H9 (cell line): ENCODE measurements around the gene PSMD8. TPM values are rescaled to one million over a fixed set of nuclear protein-coding genes. Genes with fewer than 3 reads are reported as not detected.
A peak's percentile ranks its signal among the peaks of the same experiment; 100 is the strongest.

Experiments used
- DNase-seq: peaks from one replicate; pipeline ENCODE4 v3.0.0-alpha.2; 2017
- H2AFZ ChIP-seq: one replicate; pipeline ENCODE4 v1.6.1; 2013; ENCODE audit warnings: mild to moderate bottlenecking, low read length, control low read depth, moderate library complexity
- H2AK5ac ChIP-seq: 2 replicates; pipeline ENCODE4 v1.6.1; 2013; ENCODE audit warnings: low read length, control low read depth, mixed read lengths; ENCODE audit not compliant: insufficient read length
- H2BK120ac ChIP-seq: one replicate; pipeline ENCODE4 v1.6.1; 2013; ENCODE audit warnings: low read depth, mild to moderate bottlenecking, low read length, control low read depth, inconsistent platforms; ENCODE audit not compliant: poor library complexity, severe bottlenecking
- H2BK12ac ChIP-seq: 2 replicates; pipeline ENCODE4 v1.6.1; 2013; ENCODE audit warnings: low read length, control low read depth, mixed read lengths, low read depth; ENCODE audit not compliant: insufficient read length
- H2BK15ac ChIP-seq: 2 replicates; pipeline ENCODE4 v1.6.1; 2013; ENCODE audit warnings: low read depth, low read length, control low read depth
- H2BK20ac ChIP-seq: one replicate; pipeline ENCODE4 v1.6.1; 2013; ENCODE audit warnings: low read depth, mild to moderate bottlenecking, low read length, control low read depth, inconsistent platforms; ENCODE audit not compliant: poor library complexity, severe bottlenecking
- H2BK5ac ChIP-seq: 2 replicates; pipeline ENCODE4 v1.6.1; 2013; ENCODE audit warnings: low read length, control low read depth, mixed read lengths; ENCODE audit not compliant: insufficient read length
- H3K14ac ChIP-seq: 2 replicates; pipeline ENCODE4 v1.6.1; 2013; ENCODE audit warnings: low read length, control low read depth; ENCODE audit not compliant: insufficient read depth
- H3K18ac ChIP-seq: 2 replicates; pipeline ENCODE4 v1.6.1; 2013; ENCODE audit warnings: low read depth, mild to moderate bottlenecking, mixed read lengths, low read length, control low read depth; ENCODE audit not compliant: insufficient read length
- H3K23ac ChIP-seq: 2 replicates; pipeline ENCODE4 v1.6.1; 2013; ENCODE audit warnings: low read length, control low read depth, mixed read lengths, low read depth; ENCODE audit not compliant: insufficient read length
- H3K23me2 ChIP-seq: 2 replicates; pipeline ENCODE4 v1.6.1; 2013; ENCODE audit warnings: low read depth, mild to moderate bottlenecking, mixed read lengths, low read length, control low read depth; ENCODE audit not compliant: insufficient read length, poor library complexity, severe bottlenecking
- H3K27ac ChIP-seq: 2 replicates; pipeline ENCODE4 v1.5.1; 2013; ENCODE audit warnings: low read length, control low read depth, mixed read lengths, low read depth; ENCODE audit not compliant: insufficient read length
- H3K27me3 ChIP-seq: 2 replicates; pipeline ENCODE4 v1.6.1; 2013; ENCODE audit warnings: low read length, control low read depth, inconsistent platforms; ENCODE audit not compliant: insufficient read depth
- H3K4ac ChIP-seq: 2 replicates; pipeline ENCODE4 v1.6.1; 2013; ENCODE audit warnings: low read depth, mild to moderate bottlenecking, control low read depth, inconsistent platforms, low read length, moderate library complexity
- H3K4me1 ChIP-seq: 2 replicates; pipeline ENCODE4 v1.6.1; 2013; ENCODE audit warnings: low read length, control low read depth, inconsistent platforms; ENCODE audit not compliant: insufficient read depth
- H3K4me2 ChIP-seq: 2 replicates; pipeline ENCODE4 v1.6.1; 2013; ENCODE audit warnings: low read length, control low read depth, mixed read lengths; ENCODE audit not compliant: insufficient read length, insufficient read depth
- H3K56ac ChIP-seq: 2 replicates; pipeline ENCODE4 v1.6.1; 2013; ENCODE audit warnings: low read depth, mild to moderate bottlenecking, mixed read lengths, low read length, control low read depth; ENCODE audit not compliant: insufficient read length
- H3K79me1 ChIP-seq: 2 replicates; pipeline ENCODE4 v1.6.1; 2013; ENCODE audit warnings: low read depth, mild to moderate bottlenecking, moderate library complexity, low read length, control low read depth, inconsistent platforms; ENCODE audit not compliant: insufficient read depth, poor library complexity, severe bottlenecking
- H3K79me2 ChIP-seq: 2 replicates; pipeline ENCODE4 v1.6.1; 2013; ENCODE audit warnings: low read length, control low read depth, inconsistent platforms; ENCODE audit not compliant: insufficient read depth
- H3K9ac ChIP-seq: 2 replicates; pipeline ENCODE4 v1.6.1; 2013; ENCODE audit warnings: low read length, control low read depth, mixed read lengths; ENCODE audit not compliant: insufficient read length; ENCODE audit errors: extremely low read depth
- H3K9me3 ChIP-seq: one replicate; pipeline ENCODE4 v1.6.1; 2013; ENCODE audit warnings: low read depth, low read length, inconsistent platforms; ENCODE audit not compliant: control insufficient read depth
- H3T11ph ChIP-seq: one replicate; pipeline ENCODE4 v1.6.1; 2013; ENCODE audit warnings: mild to moderate bottlenecking, low read length, control low read depth, inconsistent platforms
- H4K20me1 ChIP-seq: one replicate; pipeline ENCODE4 v1.6.1; 2013; ENCODE audit not compliant: control insufficient read depth, insufficient read length, insufficient read depth
- H4K5ac ChIP-seq: 2 replicates; pipeline ENCODE4 v1.6.1; 2013; ENCODE audit warnings: low read depth, mild to moderate bottlenecking, mixed read lengths, low read length, control low read depth; ENCODE audit not compliant: insufficient read length
- H4K8ac ChIP-seq: replicated peaks from 2 replicates; pipeline ENCODE4 v1.6.1; 2013; ENCODE audit warnings: low read length, control low read depth, mixed read lengths, low read depth; ENCODE audit not compliant: insufficient read length
- H4K91ac ChIP-seq: 2 replicates; pipeline ENCODE4 v1.6.1; 2013; ENCODE audit warnings: low read depth, mild to moderate bottlenecking, moderate library complexity, mixed read lengths, low read length, control low read depth; ENCODE audit not compliant: insufficient read length
- H3K27ac Mint-ChIP-seq, 3 experiments: 2 replicates in 2 of 3; 3 replicates in 1 of 3; pipeline ENCODE4 v1.8.0; 2020 to 2021; ENCODE audit warnings: mixed read lengths in 3 of 3, mild to moderate bottlenecking in 1 of 3, moderate library complexity in 1 of 3
- H3K27me3 Mint-ChIP-seq: 2 replicates; pipeline ENCODE4 v1.8.0; 2021; ENCODE audit warnings: low read depth, mild to moderate bottlenecking, moderate library complexity, mixed read lengths
- H3K36me3 Mint-ChIP-seq, 3 experiments: 2 replicates in 2 of 3; 3 replicates in 1 of 3; pipeline ENCODE4 v1.8.0; 2020 to 2021; ENCODE audit warnings: low read depth in 3 of 3, mixed read lengths in 3 of 3; ENCODE audit not compliant: insufficient read depth in 1 of 3
- H3K4me1 Mint-ChIP-seq, 2 experiments: 2 replicates each; pipeline ENCODE4 v1.8.0; 2020; ENCODE audit warnings: mixed read lengths in 2 of 2
- H3K4me3 Mint-ChIP-seq, 2 experiments: 2 replicates in 1 of 2; 3 replicates in 1 of 2; pipeline ENCODE4 v1.8.0; 2020 to 2021; ENCODE audit warnings: mild to moderate bottlenecking in 2 of 2, mixed read lengths in 2 of 2, moderate library complexity in 1 of 2
- H3K9me3 Mint-ChIP-seq, 2 experiments: 2 replicates in 1 of 2; 3 replicates in 1 of 2; pipeline ENCODE4 v1.8.0; 2020; ENCODE audit warnings: mild to moderate bottlenecking in 2 of 2, mixed read lengths in 2 of 2, moderate library complexity in 1 of 2
- WGBS: extraction: QIAGEN DNeasy Blood & Tissue Kit; methylation state at CpG from one replicate; pipeline ENCODE4 v1.1.7; 2013; ENCODE audit warnings: missing lambda C conversion rate, low lambda C conversion rate, mixed read lengths; ENCODE audit not compliant: insufficient read length; ENCODE audit errors: extremely low coverage; 5-methylcytosine and 5-hydroxymethylcytosine counted together
- total RNA-seq: library from RNA; stranded (reverse); gene quantifications from 2 replicates; pipeline ENCODE4 v1.2.1, GENCODE V29; 2021
- TF ChIP-seq, protein P1 (sequence below): fragments of 200-600 bp; sonication (generic); conservative IDR thresholded peaks from 3 replicates; pipeline ENCODE4 v1.8.0; 2021; ENCODE audit warnings: antibody characterized with exemption, mild to moderate bottlenecking

The PSMD8 gene
- total RNA-seq, 1 experiment from 2014 or later = 189 TPM

DNA sequence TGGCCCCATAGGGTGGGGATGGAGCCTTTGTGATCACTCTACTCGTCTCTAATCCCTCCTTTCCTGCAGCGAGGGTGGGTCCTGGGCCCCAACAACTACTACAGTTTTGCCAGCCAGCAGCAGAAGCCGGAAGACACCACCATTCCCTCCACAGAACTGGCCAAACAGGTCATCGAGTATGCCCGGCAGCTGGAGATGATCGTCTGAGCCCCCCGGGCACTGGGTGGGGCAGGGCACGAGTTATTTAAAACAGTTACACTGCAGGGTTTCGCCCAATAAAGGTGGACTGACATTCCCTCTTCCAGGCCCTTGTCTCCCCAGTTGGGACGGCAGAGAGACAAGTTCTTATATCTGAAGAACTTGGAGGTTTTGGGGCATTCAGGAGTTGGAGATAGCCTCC is 8.8 kb downstream of the PSMD8 start:
- no CpG with 5 or more reads among the region's 10 CpGs for WGBS
- H2BK120ac ChIP-seq = no peak overlapping the region
- no peaks in the 10 kb centered on the region for H3K79me1 ChIP-seq
- H3K4me1 ChIP-seq = no peaks in the 10 kb centered on the region
- no peak overlapping the region for H3K9ac ChIP-seq
- TF ChIP-seq, protein P1, sequence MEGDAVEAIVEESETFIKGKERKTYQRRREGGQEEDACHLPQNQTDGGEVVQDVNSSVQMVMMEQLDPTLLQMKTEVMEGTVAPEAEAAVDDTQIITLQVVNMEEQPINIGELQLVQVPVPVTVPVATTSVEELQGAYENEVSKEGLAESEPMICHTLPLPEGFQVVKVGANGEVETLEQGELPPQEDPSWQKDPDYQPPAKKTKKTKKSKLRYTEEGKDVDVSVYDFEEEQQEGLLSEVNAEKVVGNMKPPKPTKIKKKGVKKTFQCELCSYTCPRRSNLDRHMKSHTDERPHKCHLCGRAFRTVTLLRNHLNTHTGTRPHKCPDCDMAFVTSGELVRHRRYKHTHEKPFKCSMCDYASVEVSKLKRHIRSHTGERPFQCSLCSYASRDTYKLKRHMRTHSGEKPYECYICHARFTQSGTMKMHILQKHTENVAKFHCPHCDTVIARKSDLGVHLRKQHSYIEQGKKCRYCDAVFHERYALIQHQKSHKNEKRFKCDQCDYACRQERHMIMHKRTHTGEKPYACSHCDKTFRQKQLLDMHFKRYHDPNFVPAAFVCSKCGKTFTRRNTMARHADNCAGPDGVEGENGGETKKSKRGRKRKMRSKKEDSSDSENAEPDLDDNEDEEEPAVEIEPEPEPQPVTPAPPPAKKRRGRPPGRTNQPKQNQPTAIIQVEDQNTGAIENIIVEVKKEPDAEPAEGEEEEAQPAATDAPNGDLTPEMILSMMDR = no peak
- no peaks in the 10 kb centered on the region for H3K27me3 ChIP-seq
- no peak overlapping the region for H3K4ac ChIP-seq
- no peaks in the 10 kb centered on the region for H3K9me3 Mint-ChIP-seq
- H3K4me1 Mint-ChIP-seq = peaks cover 9 to 16% of the 10 kb centered on the region in 2 experiments
- H4K91ac ChIP-seq = no peak overlapping the region
- H3K4me3 Mint-ChIP-seq = no peak overlapping the region
- no peak overlapping the region for H2BK5ac ChIP-seq
- H2BK12ac ChIP-seq = no peak overlapping the region
- peaks cover 2% of the 10 kb centered on the region; the same call in 1 of the 2 replicates for H3K27me3 Mint-ChIP-seq
- H4K8ac ChIP-seq = no peak overlapping the region
- H3K4me2 ChIP-seq = no peak overlapping the region
- H3K56ac ChIP-seq = no peak overlapping the region
- H2AK5ac ChIP-seq = no peak overlapping the region
- H2BK20ac ChIP-seq = no peak overlapping the region
- H4K5ac ChIP-seq = no peak overlapping the region
- no peak overlapping the region for H3K27ac ChIP-seq
- H3K9me3 ChIP-seq = no peaks in the 10 kb centered on the region
- H3T11ph ChIP-seq = no peak overlapping the region
- no peaks in the 10 kb centered on the region for H3K79me2 ChIP-seq
- H3K27ac Mint-ChIP-seq = peak overlapping the region in 1 of 3 experiments; percentile 41; a peak in 2 of 7 replicates
- no peak overlapping the region for H2AFZ ChIP-seq
- no peak overlapping the region for H3K14ac ChIP-seq
- H3K18ac ChIP-seq = no peak overlapping the region
- H3K23ac ChIP-seq = no peak overlapping the region
- peaks cover 20 to 57% (median 43%) of the 10 kb centered on the region in 3 experiments; a peak in 6 of 7 replicates for H3K36me3 Mint-ChIP-seq
- no peak overlapping the region for H2BK15ac ChIP-seq
- peaks cover 3% of the 10 kb centered on the region for H4K20me1 ChIP-seq
- DNase-seq = no peak
- H3K23me2 ChIP-seq = peaks cover 19% of the 10 kb centered on the region
